Esophagus (tissue), 2 donors: ENCODE measurements around the gene HNRNPL. TPM values are rescaled to one million over a fixed set of nuclear protein-coding genes. Genes with fewer than 3 reads are reported as not detected.
A peak's percentile ranks its signal among the peaks of the same experiment; 100 is the strongest.
"Not testable (repeated sequence)": the region's sequence is repeated elsewhere in the genome, so short reads cannot be mapped to it uniquely, and the experiment has no call there.

Experiments used
- H3K27ac ChIP-seq, 2 donors: one replicate each; pipeline ENCODE4 v1.5.1; 2013; ENCODE audit warnings: low read depth in 2 of 2, mild to moderate bottlenecking in 2 of 2, inconsistent platforms in 1 of 2, low read length in 1 of 2, moderate library complexity in 1 of 2
- H3K27me3 ChIP-seq, 2 donors: one replicate each; pipeline ENCODE4 v1.6.1; 2013; ENCODE audit warnings: low read length in 2 of 2, control low read depth in 1 of 2, mild to moderate bottlenecking in 1 of 2; ENCODE audit not compliant: insufficient read depth in 2 of 2, control insufficient read depth in 1 of 2
- H3K36me3 ChIP-seq, 2 donors: one replicate each; pipeline ENCODE4 v1.6.1; 2013; ENCODE audit warnings: low read length in 1 of 2; ENCODE audit not compliant: control insufficient read depth in 2 of 2, insufficient read depth in 2 of 2
- H3K4me1 ChIP-seq, 2 donors: one replicate each; pipeline ENCODE4 v1.6.1; 2013; ENCODE audit warnings: low read length in 1 of 2; ENCODE audit not compliant: control insufficient read depth in 2 of 2, insufficient read depth in 2 of 2
- H3K4me3 ChIP-seq, 2 donors: one replicate each; pipeline ENCODE4 v1.5.1; 2013; ENCODE audit warnings: low read length in 2 of 2, mild to moderate bottlenecking in 2 of 2, low read depth in 1 of 2, moderate library complexity in 1 of 2
- H3K9me3 ChIP-seq, 2 donors: one replicate each; pipeline ENCODE4 v1.6.1; 2013; ENCODE audit warnings: mild to moderate bottlenecking in 2 of 2, low read depth in 1 of 2, low read length in 1 of 2, moderate library complexity in 1 of 2; ENCODE audit not compliant: control insufficient read depth in 2 of 2, insufficient read depth in 1 of 2
- WGBS, 2 donors: extraction: QIAGEN DNeasy Blood & Tissue Kit; methylation state at CpG; one replicate each; pipeline ENCODE4 v1.1.7; 2013; 5-methylcytosine and 5-hydroxymethylcytosine counted together
- polyA plus RNA-seq, 2 donors: library from polyadenylated mRNA; stranded (reverse); fragments of 200-250 nt; gene quantifications; one replicate each; pipeline ENCODE4 v1.2.3, GENCODE V29; 2013
- donor health status: healthy with polysubstance abuse.
- donor health status: Bipolar disorder and iron deficiency.

Gene HNRNPL
- polyA plus RNA-seq, 2 donors = 134 to 150 TPM

DNA sequence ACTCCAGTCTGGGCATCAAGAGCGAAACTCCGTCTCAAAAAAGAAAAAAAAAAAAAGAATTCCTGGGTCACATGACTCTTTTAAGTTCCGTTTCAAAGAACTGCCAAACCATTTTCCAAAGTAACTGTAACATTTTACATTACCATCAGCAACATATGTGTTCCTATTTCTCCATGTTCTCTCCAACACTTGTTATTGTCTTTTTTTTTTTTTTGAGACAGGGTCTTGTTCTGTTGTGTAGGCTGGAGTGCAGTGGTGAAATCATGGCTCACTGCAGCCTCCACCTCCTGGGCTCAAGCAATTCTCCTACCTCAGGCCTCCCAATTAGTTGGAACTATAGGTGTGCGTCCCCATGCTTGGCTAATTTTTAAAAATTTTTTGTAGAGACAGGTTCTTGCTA, 54.2 kb downstream of the HNRNPL start:
- Histone ChIP-seq H3K27ac (no peak overlapping the region), H3K4me3 (no peak overlapping the region), H3K4me1 (peaks cover 0 to 9% of the 10 kb centered on the region in 2 donors), H3K36me3 (no peaks in the 10 kb centered on the region), H3K9me3 (no peaks in the 10 kb centered on the region), H3K27me3 (no peaks in the 10 kb centered on the region)
- 86 to 87% methylated on average over 4 of the region's 4 CpGs for WGBS, 2 donors

DNA sequence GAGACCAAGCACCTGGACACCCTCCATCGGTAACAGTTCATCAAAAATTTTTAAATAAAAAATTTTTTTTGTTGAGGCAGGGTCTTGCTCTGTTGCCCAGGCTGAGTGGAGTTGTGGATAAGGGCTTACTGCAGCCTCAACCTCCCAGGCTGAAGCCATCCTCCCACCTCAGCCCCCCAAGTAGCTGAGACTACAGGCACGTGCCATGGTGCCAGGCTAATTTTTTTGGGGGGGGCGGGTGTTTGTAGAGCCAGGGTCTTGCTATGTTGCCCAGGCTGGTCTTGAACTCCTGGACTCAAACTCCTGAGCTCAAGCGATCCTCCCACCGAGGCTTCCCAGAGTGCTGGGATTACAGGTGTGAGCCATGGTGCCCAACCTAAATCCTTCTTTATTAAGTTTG, 56.1 kb downstream of the HNRNPL start:
- Histone ChIP-seq H3K27ac (peak overlapping the region; percentile 36 to 91), H3K9me3 (no peaks in the 10 kb centered on the region), H3K4me1 (peaks cover 0 to 7% of the 10 kb centered on the region in 2 donors), H3K36me3 (no peaks in the 10 kb centered on the region), H3K27me3 (no peaks in the 10 kb centered on the region), H3K4me3 (no peak overlapping the region)
- 72 to 73% methylated on average over 5 of the region's 5 CpGs for WGBS, 2 donors

GRCh38 chr19:38793177-38793576, 56.6 kb downstream of the HNRNPL start:
- H3K27me3 ChIP-seq = no peaks in the 10 kb centered on the region
- H3K9me3 ChIP-seq = no peaks in the 10 kb centered on the region
- H3K27ac ChIP-seq = peak overlapping the region; percentile 91
- 46 to 52% methylated on average over 8 of the region's 8 CpGs for WGBS, 2 donors
- H3K36me3 ChIP-seq = no peaks in the 10 kb centered on the region
- no peak overlapping the region for H3K4me3 ChIP-seq
- peaks cover 3 to 9% of the 10 kb centered on the region in 2 donors for H3K4me1 ChIP-seq

- Histone ChIP-seq H3K27ac (peak overlapping the region; percentile 91), H3K4me3 (peak overlapping the region; percentile 30 to 35)
Measured at GRCh38 chr19:38792250-38793111, 57.3 kb downstream of the HNRNPL start.

DNA sequence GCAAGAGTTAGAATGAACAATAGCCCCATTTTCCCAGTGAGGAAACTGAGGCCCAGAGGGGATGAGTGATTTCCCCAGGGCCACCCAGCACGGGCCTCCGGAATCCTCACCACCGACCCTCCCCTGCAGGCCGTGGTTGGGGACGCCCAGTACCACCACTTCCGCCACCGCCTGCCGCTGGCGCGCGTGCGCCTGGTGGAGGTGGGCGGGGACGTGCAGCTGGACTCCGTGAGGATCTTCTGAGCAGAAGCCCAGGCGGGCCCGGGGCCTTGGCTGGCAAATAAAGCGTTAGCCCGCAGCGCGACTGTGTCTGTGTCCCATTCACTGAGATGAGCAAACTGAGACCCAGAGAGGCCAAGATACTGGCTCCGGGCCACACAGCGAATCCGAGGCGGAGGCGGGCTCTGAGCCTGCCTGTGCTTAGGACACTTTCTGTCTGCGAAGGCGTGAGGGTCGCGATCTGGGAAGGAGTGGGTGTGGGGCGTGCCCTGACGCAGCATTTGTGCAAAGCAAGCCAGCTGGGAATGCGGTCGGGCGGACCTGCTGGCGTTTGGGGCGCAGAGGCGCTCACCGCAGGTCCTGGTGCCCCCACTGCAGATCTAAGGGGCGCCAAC, 58.2 kb downstream of the HNRNPL start:
- H3K4me3 ChIP-seq, H3K9me3 ChIP-seq, H3K27me3 ChIP-seq, H3K36me3 ChIP-seq: not testable (repeated sequence)
- H3K4me1 ChIP-seq = peaks cover 3 to 15% of the 10 kb centered on the region in 2 donors
- WGBS, 2 donors = no CpG with 5 or more reads among the region's 40 CpGs
- H3K27ac ChIP-seq = peak overlapping the region in 1 of 2 donors; percentile 65

More at GRCh38 chr19:38792250-38793111, 57.3 kb downstream of the HNRNPL start:
- Histone ChIP-seq H3K27me3 (no peaks in the 10 kb centered on the region), H3K9me3 (no peaks in the 10 kb centered on the region), H3K36me3 (no peaks in the 10 kb centered on the region), H3K4me1 (peaks cover 3 to 9% of the 10 kb centered on the region in 2 donors)
- 9 to 16% methylated on average over 57 to 66 of the region's 71 CpGs for WGBS, 2 donors

DNA sequence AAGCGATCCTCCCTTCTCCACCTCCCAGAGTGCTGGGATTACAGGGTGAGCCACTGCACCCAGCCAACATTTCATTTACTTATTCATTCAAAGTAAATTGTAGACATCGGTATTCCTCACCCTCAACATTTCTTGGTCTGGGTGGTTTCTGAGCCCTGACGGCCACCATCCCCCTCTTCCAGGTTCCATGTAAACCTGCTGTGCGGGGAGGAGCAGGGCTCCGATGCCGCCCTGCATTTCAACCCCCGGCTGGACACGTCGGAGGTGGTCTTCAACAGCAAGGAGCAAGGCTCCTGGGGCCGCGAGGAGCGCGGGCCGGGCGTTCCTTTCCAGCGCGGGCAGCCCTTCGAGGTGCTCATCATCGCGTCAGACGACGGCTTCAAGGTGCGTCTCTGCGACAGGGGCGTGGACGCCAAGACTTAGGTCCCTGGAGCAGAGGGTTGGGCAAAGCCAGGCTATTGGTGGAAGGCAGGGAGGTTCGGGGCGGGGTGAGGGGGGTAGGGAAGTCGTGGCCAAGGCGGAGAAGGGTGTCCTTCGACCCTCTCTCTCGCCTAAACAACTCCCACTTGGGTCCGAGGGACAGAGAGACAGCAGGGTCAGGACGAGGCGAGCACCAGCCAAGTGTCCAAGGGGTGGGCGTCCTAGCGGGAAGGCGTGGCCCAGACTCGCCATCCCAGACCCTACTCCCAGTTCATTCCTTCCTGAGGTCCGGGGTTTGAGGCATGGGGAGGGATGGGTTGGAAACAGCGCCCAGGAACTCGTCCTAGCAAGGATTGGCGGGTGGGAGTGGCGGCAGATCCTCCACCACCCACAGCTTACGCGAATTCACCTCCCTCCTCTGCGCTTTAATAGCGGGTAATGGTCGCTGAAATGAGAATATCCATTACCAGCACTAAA, 59.0 kb downstream of the HNRNPL start:
- H3K4me1 ChIP-seq = peaks cover 3 to 15% of the 10 kb centered on the region in 2 donors
- 43 to 63% methylated on average over 14 to 19 of the region's 49 CpGs for WGBS, 2 donors
- peak overlapping the region; percentile 77 to 89 for H3K27ac ChIP-seq
- peak overlapping the region in 1 of 2 donors; percentile 11 for H3K4me3 ChIP-seq
- not testable (repeated sequence) for H3K27me3 ChIP-seq, H3K9me3 ChIP-seq, H3K36me3 ChIP-seq

- peaks cover 3 to 14% of the 10 kb centered on the region in 2 donors for H3K4me1 ChIP-seq
- peak within 1 kb of the TSS in 1 of 2 donors; percentile 0 for H3K4me3 ChIP-seq
- WGBS, 2 donors = 47 to 59% methylated on average over 10 to 13 of the region's 17 CpGs
- H3K27ac ChIP-seq = peak within 1 kb of the TSS; percentile 93 to 95
- H3K36me3 ChIP-seq = no peaks in the 10 kb centered on the region
- H3K27me3 ChIP-seq = no peaks in the 10 kb centered on the region
- H3K9me3 ChIP-seq = no peaks in the 10 kb centered on the region
Measured at GRCh38 chr19:38788478-38789243, 61.1 kb downstream of the HNRNPL start, which contains the start of gene LGALS7B. LGALS7B (plus strand) TSS chr19:38789200; CDS start chr19:38789227, 27 bp downstream.

DNA sequence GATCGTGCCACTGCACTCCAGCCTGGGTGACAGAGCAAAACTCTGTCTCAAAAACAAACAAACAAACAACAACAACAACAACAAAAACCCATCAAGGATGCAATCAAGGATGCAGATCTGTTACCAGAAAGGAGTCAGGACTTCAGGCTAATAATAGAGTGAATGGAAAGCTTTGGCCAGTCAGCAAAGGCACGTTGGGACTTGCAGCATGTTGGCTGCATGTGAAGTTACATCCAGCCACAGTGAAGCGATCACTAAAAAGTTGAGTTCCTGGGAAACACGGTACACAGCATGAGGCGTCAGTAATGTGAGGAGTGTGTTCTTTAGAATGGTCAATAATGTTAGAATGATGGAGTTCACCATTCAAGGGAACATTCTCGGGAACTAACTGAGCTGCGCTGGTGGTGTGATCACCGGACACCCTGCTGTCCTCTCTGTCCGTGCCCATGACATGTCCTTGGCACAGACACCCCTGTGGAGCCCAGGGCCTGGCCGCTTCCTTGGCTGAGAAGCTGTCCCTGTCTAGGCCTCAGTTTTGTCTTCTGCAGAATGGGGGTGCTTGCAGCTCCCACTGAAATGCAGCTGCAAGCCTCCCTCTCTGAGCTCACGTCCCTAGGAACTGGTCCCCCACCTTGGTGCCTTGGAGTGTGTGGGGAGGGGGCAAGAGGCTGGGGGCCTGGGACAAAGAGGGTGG, 63.1 kb downstream of the HNRNPL start:
- no peaks in the 10 kb centered on the region for H3K27me3 ChIP-seq
- 54 to 61% methylated on average over 11 of the region's 11 CpGs for WGBS, 2 donors
- H3K4me1 ChIP-seq = peaks cover 3 to 8% of the 10 kb centered on the region in 2 donors
- H3K27ac ChIP-seq = peak overlapping the region; percentile 85 to 87
- H3K4me3 ChIP-seq = no peak overlapping the region
- no peaks in the 10 kb centered on the region for H3K36me3 ChIP-seq
- H3K9me3 ChIP-seq = no peaks in the 10 kb centered on the region
